Forelimb muscle (tissue), 1 donor: ENCODE data around the gene HDAC2. TPM values are rescaled to one million over a fixed set of nuclear protein-coding genes. Genes with fewer than 3 reads are reported as not detected.
"Not testable (repeated sequence)": the region's sequence is repeated elsewhere in the genome, so short reads cannot be mapped to it uniquely, and the experiment has no call there.

Experiments used
- DNase-seq: peaks from one replicate; pipeline ENCODE4 v3.0.0-alpha.2; 2013; ENCODE audit warnings: low read depth
- polyA plus RNA-seq: library from polyadenylated mRNA; unstranded; fragments of 120-200 nt; gene quantifications from one replicate; pipeline ENCODE4 v1.2.1, GENCODE V29; 2013; ENCODE audit not compliant: insufficient read length

The HDAC2 gene
- polyA plus RNA-seq, 1 donor: 138 TPM

DNA sequence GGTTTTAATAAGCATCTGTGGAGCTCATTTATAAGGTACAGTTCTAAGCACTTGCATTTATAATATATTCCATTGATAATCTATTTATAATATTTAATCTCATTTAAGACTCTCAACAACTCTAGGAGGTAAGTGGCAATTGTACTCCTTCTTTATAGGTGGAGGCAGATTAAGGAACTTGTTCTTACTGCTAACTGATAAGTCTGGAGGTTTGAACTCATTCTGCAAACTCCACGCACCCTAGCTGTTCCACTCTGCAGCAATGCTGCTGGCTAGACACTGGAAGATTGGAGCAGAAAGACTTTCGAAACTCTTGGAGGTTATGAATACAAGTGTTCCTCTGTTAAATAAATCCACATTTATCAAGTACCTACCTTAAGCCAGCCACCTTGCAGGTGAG lies 793 bp upstream of the HDAC2 start:
- DNase-seq: no peak

GRCh38 chr6:113969888-113970804 lies 802 bp downstream of the HDAC2 start:
- no peak for DNase-seq

- DNase-seq: no peak
Observed at GRCh38 chr6:113968472-113968871, 2.5 kb downstream of the HDAC2 start.

DNA sequence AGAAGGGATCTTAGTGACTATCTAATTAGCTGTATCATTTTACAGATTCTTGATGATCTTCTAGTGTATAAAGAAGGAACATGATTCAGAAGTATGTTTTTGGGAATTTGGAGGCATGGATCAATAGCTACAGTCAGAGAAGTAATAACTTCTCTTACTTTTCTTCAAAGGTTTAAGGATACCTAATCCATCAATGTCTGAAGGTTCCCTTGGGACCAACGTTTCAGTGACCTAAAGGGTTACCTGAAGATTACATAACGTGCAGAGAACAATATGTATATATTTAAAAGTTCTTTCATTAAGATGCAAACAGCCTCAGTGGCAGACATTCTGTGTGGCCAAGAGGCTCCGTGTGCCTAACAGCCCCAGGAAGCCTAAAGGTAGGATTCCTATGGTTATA lies 3.2 kb downstream of the HDAC2 start:
- no peak for DNase-seq

- no peak for DNase-seq
Observed at GRCh38 chr6:113960795-113961194, 10.2 kb downstream of the HDAC2 start.

- DNase-seq: no peak
Observed at GRCh38 chr6:113959235-113959634, 11.7 kb downstream of the HDAC2 start.

DNA sequence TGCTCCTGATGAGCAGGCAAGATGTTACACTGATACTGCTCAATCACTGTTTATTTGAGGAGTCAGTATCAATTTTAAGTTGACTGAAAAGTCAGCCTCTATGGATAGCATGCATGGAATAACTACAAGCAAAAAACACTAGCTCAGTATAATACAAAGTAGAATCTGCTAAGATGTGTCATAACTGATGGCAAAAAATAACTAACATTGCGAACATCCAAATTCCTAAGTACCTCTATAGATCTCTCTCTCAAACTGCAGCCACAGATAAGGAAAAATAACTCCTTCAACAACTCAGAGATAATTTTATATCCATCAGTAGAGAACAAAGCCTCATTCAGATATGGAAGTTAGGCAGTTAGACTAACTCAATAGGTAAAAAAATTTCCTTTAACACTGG lies 16.3 kb downstream of the HDAC2 start:
- DNase-seq: no peak

DNA sequence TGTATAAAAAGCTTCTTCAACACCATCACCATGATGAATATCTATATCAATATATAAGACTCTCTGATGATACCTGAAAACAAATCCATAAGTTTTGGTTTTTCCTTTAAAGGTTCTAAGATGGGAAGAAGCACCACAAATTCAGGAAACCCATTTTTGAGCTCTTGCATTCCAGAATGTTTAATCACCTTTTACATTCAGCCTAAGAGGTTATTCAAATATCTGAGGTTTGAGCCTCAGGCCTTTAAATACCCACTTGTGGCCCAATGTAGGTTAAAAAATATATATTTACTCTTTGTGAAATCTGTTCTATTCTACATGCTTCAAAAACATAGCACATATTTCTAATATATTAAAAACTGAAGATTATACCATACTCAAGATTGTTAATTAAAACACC lies 17.6 kb downstream of the HDAC2 start:
- DNase-seq: no peak

DNA sequence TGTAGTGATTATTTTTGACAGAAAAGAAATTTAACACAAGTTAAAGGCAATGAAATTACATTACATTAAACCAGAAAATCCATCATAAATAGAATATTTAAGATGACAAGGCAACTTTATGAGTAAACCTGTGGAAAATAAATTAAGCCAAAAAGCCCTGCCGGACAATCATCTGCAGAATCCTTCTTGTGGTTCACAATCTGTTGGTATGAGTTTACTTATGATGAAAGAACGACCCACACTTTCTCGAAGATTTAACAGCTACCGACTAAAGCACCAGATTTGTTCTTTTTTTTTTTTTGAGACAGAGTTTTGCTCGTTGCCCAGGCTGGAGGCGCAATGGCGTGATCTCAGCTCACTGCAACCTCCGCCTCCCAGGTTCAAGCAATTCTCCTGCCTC lies 21.4 kb downstream of the HDAC2 start:
- no peak for DNase-seq

- no peak for DNase-seq
Observed at GRCh38 chr6:113944701-113945100, 26.2 kb downstream of the HDAC2 start.

DNA sequence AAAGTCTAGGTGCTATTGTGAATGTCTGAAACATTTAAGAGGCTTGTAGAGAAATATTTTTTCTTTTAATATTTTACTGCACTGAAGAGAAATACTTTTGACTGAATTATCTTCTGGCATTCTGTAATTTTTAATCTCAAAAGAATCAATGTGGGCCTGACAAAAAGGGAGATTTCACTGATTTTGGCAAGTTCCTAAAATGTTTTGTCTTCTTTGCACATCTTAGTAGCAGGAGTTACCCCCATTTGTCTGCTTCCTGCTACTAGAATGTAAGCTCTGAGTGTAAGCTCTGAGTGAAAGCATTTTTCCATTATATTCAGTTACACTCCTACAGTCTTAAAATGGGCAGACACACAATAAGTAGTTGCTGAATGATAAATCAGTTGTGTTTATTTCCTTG lies 31.1 kb downstream of the HDAC2 start:
- no peak for DNase-seq

DNA sequence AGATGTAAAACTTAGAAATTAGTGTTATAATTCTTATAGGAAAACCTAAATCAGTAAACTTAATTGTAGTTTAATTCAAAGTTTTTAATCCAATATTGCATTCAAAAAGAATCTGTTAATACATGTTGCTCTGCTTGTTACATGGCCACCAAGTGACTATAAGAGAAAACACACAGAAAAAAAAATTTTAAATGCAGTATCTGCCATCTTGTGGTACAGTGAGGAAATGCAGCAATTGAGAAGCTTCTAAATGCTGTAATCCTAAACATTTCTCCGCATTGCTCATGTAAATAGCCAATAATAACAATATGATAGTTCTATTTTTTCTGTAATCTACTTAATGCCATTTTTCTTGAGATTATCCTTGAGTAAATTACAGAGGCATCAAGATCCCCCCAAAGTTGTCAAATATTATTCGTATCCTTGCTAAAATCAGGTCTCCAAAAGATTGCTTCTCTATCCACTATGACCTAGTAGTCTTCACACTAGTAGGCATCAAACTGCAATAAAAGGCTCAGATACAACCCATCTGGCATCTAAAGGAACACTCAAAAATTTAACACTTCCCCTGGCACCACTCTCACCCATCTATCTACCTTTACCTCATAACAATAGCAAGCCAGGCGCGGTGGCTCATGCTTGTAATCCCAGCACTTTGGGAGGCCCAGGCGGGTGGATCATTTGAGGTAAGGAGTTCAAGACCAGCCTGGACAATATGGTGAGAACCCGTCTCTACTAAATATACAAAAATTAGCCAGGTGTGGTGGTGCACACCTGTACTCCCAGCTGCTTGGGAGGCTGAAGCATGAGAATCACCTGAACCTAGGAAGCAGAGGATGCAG lies 34.6 kb downstream of the HDAC2 start:
- peak; percentile 76 for DNase-seq

GRCh38 chr6:113934101-113934500 lies 36.8 kb downstream of the HDAC2 start:
- DNase-seq: no peak

DNA sequence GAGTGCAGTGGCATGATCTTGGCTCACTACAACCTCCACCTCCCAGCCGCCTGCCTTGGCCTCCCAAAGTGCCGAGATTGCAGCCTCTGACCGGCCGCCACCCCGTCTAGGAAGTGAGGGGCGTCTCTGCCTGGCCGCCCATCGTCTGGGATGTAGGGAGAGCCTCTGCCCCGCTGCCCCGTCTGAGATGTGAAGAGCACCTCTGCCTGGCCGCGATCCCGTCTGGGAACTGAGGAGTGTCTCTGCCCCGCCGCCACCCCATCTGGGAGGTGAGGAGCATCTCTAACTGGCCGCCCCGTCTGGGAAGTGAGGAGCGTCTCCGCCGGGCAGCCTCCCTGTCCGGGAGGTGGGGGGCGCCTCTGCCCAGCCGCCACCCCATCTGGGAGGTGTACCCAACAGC lies 39.0 kb downstream of the HDAC2 start:
- DNase-seq: not testable (repeated sequence)

GRCh38 chr6:113930183-113930582 lies 40.8 kb downstream of the HDAC2 start:
- no peak for DNase-seq

- DNase-seq: no peak
Observed at GRCh38 chr6:113927001-113927400, 43.9 kb downstream of the HDAC2 start.

DNA sequence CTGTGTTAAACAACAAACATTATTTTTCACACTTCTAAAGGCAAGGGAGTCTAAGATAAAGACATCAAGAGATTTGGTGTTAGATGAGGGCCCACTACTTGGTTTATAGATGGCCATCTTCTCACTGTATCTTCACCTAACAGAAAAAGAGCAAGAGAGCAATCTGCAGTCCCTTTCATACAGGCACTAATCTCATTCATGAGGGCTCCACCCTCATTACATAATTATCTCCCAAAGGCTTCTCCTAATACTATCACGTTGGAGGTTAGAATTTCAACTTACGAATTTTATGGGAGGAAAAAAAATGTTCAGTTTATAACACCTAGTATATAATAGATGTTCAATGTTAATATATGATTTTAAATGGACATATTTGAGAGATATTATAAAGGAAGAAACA lies 45.6 kb downstream of the HDAC2 start:
- no peak for DNase-seq

GRCh38 chr6:113924312-113924723 lies 46.6 kb downstream of the HDAC2 start:
- peak; percentile 91 for DNase-seq

- no peak for DNase-seq
Observed at GRCh38 chr6:113923526-113923925, 47.4 kb downstream of the HDAC2 start.

DNA sequence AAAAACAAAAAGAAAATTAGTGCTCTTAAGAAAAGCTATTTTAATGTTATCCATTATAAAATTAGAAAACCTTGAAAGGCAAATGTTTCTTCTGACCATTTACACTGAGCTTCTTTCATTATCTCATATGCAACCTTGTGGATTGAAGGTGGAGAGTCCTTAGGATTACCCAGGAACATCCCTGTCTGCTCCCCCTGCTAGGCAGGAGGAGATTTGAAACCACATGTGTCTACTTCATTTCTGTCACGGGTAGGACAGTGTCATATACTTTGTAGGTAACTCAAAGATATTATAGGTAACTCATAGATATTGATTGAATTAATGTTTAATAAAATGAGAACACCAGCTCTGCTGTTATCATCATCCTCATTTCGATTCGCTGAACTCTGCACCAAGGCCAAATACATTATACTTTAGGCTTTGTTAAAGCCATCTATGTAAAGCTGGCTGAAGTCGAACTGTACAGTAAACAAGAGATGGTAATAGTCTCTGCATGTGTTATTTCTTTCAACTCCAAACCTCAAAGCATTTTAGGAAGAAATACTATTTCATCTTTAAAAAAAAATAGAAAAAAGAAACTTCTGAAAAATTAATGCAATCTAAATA lies 49.5 kb downstream of the HDAC2 start:
- no peak for DNase-seq

DNA sequence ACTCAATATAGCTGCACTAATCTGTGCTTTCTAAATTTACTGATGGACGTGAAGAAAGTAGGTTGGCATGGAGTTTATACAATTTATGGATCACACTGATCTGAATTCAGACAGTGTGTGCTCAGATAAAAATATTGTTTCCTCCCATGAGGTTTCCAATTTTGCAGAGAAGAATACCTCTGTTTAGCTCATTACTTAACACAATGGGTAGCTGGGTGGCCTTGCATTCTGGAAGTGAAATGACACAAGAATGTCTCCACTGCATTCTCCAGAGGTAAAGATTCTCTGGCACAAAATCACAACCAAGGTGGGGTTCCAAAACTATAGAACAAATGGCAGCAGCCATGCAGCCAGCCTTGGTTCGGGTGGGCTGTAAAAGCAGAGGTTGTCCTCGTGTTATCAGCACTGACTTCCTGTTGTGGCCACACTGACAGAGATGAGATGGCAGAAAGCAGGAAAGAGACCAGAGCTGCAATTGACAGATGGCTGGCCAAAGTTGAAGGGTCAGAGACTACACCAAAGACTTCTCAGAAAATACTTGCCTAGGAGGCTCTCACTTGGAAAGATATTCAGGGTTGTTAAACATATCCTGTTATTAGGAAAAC lies 50.2 kb downstream of the HDAC2 start:
- DNase-seq: no peak

- DNase-seq: not testable (repeated sequence)
Observed at GRCh38 chr6:113910285-113910684, 60.7 kb downstream of the HDAC2 start.
